GM12878 (cell line): ENCODE measurements around the gene ZNF791. TPM values are rescaled to one million over a fixed set of nuclear protein-coding genes. Genes with fewer than 3 reads are reported as not detected.

Experiments
- BCL11A ChIP-seq: IDR thresholded peaks from 2 replicates; pipeline ENCODE4 v1.6.1; 2011; ENCODE audit warnings: low read depth, low read length
- FOXK2 ChIP-seq: fragments of 450-650 bp; IDR thresholded peaks from 2 replicates; pipeline ENCODE4 v1.6.1; 2017; ENCODE audit warnings: mild to moderate bottlenecking, moderate library complexity
- GATAD2B ChIP-seq: fragments of 450-650 bp; conservative IDR thresholded peaks from 2 replicates; pipeline ENCODE4 v1.6.1; 2017; ENCODE audit warnings: low read depth, mild to moderate bottlenecking, moderate library complexity
- IRF4 ChIP-seq: IDR thresholded peaks from 2 replicates; pipeline ENCODE4 v1.6.1; 2011; ENCODE audit warnings: low read depth, low read length
- MXI1 ChIP-seq: fragments of 150-350 bp; IDR thresholded peaks from 2 replicates; pipeline ENCODE4 v1.6.1; 2011; ENCODE audit warnings: low read depth, mild to moderate bottlenecking, inconsistent platforms, low read length, improper control_type of control experiment
- MYB ChIP-seq: fragments of 150-350 bp; IDR thresholded peaks from 2 replicates; pipeline ENCODE4 v1.6.1; 2014; ENCODE audit warnings: mild to moderate bottlenecking, low read depth, low read length, borderline replicate concordance
- NFIC ChIP-seq: IDR thresholded peaks from 2 replicates; pipeline ENCODE4 v1.6.1; 2012; ENCODE audit warnings: low read depth, mild to moderate bottlenecking, inconsistent platforms, low read length, moderate library complexity
- NKRF ChIP-seq: fragments of 450-650 bp; conservative IDR thresholded peaks from 2 replicates; pipeline ENCODE4 v1.6.1; 2017; ENCODE audit warnings: mild to moderate bottlenecking, moderate library complexity
- PBX3 ChIP-seq: IDR thresholded peaks from 2 replicates; pipeline ENCODE4 v1.6.1; 2011; ENCODE audit warnings: mild to moderate bottlenecking, low read depth, low read length, moderate library complexity; ENCODE audit not compliant: insufficient replicate concordance
- POLR2A ChIP-seq: IDR thresholded peaks from 2 replicates; pipeline ENCODE4 v1.6.1; 2011; ENCODE audit warnings: low read depth, mild to moderate bottlenecking, low read length
- POLR2AphosphoS5 ChIP-seq: IDR thresholded peaks from 2 replicates; pipeline ENCODE4 v1.6.1; 2011; ENCODE audit warnings: mild to moderate bottlenecking, low read length, inconsistent platforms
- RCOR1 ChIP-seq: conservative IDR thresholded peaks from 2 replicates; pipeline ENCODE4 v1.6.1; 2012; ENCODE audit warnings: low read depth, low read length, improper control_type of control experiment
- RELB ChIP-seq: fragments of 450-650 bp; IDR thresholded peaks from 2 replicates; pipeline ENCODE4 v1.6.1; 2017; ENCODE audit warnings: low read depth, mild to moderate bottlenecking, moderate library complexity
- SMAD5 ChIP-seq: IDR thresholded peaks from 2 replicates; pipeline ENCODE4 v1.6.1; 2016; ENCODE audit warnings: antibody characterized with exemption, low read depth
- SREBF2 ChIP-seq: IDR thresholded peaks from 2 replicates; pipeline ENCODE4 v1.6.1; 2012; ENCODE audit warnings: mild to moderate bottlenecking, low read length
- TAF1 ChIP-seq: IDR thresholded peaks from 2 replicates; pipeline ENCODE4 v1.6.1; 2011; ENCODE audit warnings: mild to moderate bottlenecking, low read depth, low read length, borderline replicate concordance
- TARDBP ChIP-seq: IDR thresholded peaks from 2 replicates; pipeline ENCODE4 v1.6.1; 2016; ENCODE audit warnings: borderline replicate concordance
- WRNIP1 ChIP-seq: IDR thresholded peaks from 2 replicates; pipeline ENCODE4 v1.6.1; 2011; ENCODE audit warnings: low read depth, low read length, improper control_type of control experiment, borderline replicate concordance
- ZBED1 ChIP-seq: IDR thresholded peaks from 2 replicates; pipeline ENCODE4 v1.6.1; 2016; ENCODE audit warnings: borderline replicate concordance
- ZBTB40 ChIP-seq: fragments of 450-650 bp; IDR thresholded peaks from 2 replicates; pipeline ENCODE4 v1.6.1; 2016; ENCODE audit warnings: mild to moderate bottlenecking, moderate library complexity, borderline replicate concordance
- ZNF207 ChIP-seq: fragments of 450-650 bp; IDR thresholded peaks from 2 replicates; pipeline ENCODE4 v1.6.1; 2014; ENCODE audit warnings: antibody characterized with exemption, mild to moderate bottlenecking, borderline replicate concordance
- ZNF24 ChIP-seq: fragments of 450-650 bp; IDR thresholded peaks from 2 replicates; pipeline ENCODE4 v1.6.1; 2017; ENCODE audit warnings: antibody characterized with exemption, mild to moderate bottlenecking
- polyA plus RNA-seq, 11 experiments: library from polyadenylated mRNA; depleted of rRNA in 4 of 11; unstranded in 6 of 11; stranded (reverse) in 5 of 11; fragments of >200 nt; fragmentation: Nextera tagmentation in 4 of 11; fragmentation: Illumina TruSeq in 1 of 11; extraction: Ambion mirVana in 4 of 11; extraction: Trizol in 1 of 11; gene quantifications; 1 replicate in 1 of 11; 2 replicates in 10 of 11; pipeline versions ENCODE4 v1.2.1 to v1.2.3, GENCODE V29; 2011 to 2016; ENCODE audit warnings: inconsistent platforms in 2 of 11, missing spikeins in 2 of 11, low read depth in 1 of 11
- total RNA-seq, 4 experiments: library from RNA; depleted of rRNA in 3 of 4; stranded (reverse); fragments of >200 nt in 3 of 4; fragmentation: Illumina TruSeq in 1 of 4; extraction: Trizol in 1 of 4; gene quantifications; 2 replicates each; pipeline versions ENCODE4 v1.2.1 to v1.2.3, GENCODE V29; 2013 to 2021

The ZNF791 gene
- total and polyA plus RNA-seq, 10 of the 15 experiments (the other 5 are each of a cell fraction or from before 2014, with no cell fraction given), result 7.5 to 24.0 (median 11.8) TPM

GRCh38 chr19:12669270-12670158 is 58.8 kb downstream of the ZNF791 start (continued):
- TF ChIP-seq RELB (peak; percentile 99), ZNF207 (peak; percentile 95), POLR2A (peak; percentile 85), NFIC (peak; percentile 68; the same call in 1 of the 2 replicates), TAF1 (peak; percentile 24; the same call in 1 of the 2 replicates), IRF4 (peak; percentile 17; the same call in 1 of the 2 replicates), FOXK2 (peak; percentile 91), ZBED1 (no peak), ZBTB40 (peak; percentile 100), BCL11A (no peak), ZNF24 (peak; percentile 39; the same call in 1 of the 2 replicates), TARDBP (peak; percentile 50; the same call in 1 of the 2 replicates), PBX3 (no peak), SMAD5 (peak; percentile 61; the same call in 1 of the 2 replicates), SREBF2 (peak; percentile 65), RCOR1 (0 out of 2 replicates have a peak, but pooled peaks have one; percentile 81), NKRF (peak; percentile 76; the same call in 1 of the 2 replicates), MXI1 (peak; percentile 82), POLR2AphosphoS5 (peak; percentile 81; the same call in 1 of the 2 replicates), GATAD2B (peak; percentile 84), MYB (no peak), WRNIP1 (peak; percentile 93; the same call in 1 of the 2 replicates)
